HG03354 (cell line): Measurements from ENCODE around the gene CYB5R4.

Experiments used
- ATAC-seq: cut with Tn5 transposase; IDR thresholded peaks from one replicate; pipeline ENCODE4 v1.9.1; 2021; ENCODE audit warnings: mild to moderate bottlenecking; ENCODE audit not compliant: unreplicated experiment, poor library complexity, severe bottlenecking

CYB5R4 gene

GRCh38 chr6:83859410-83860358, at the start of gene CYB5R4:
Gene CYB5R4, plus strand, starts transcription at chr6:83859689. Its CDS starts 94 bp downstream, at chr6:83859783.
- ATAC-seq = peak; percentile 98

- no peak for ATAC-seq
Measured at GRCh38 chr6:83812595-83812994, 46.9 kb upstream of the CYB5R4 start.

- ATAC-seq = no peak
Measured at GRCh38 chr6:83815631-83816272, 43.7 kb upstream of the CYB5R4 start.

GRCh38 chr6:83822629-83823169, 36.8 kb upstream of the CYB5R4 start:
- no peak for ATAC-seq

- no peak for ATAC-seq
Measured at GRCh38 chr6:83824388-83824801, 35.1 kb upstream of the CYB5R4 start.

- no peak for ATAC-seq
Measured at GRCh38 chr6:83824831-83825230, 34.7 kb upstream of the CYB5R4 start.

- no peak for ATAC-seq
Measured at GRCh38 chr6:83827050-83827449, 32.4 kb upstream of the CYB5R4 start.

- ATAC-seq = no peak
Measured at GRCh38 chr6:83838727-83839126, 20.8 kb upstream of the CYB5R4 start.

- no peak for ATAC-seq
Measured at GRCh38 chr6:83844170-83844569, 15.3 kb upstream of the CYB5R4 start.

GRCh38 chr6:83846291-83846690, 13.2 kb upstream of the CYB5R4 start:
- no peak for ATAC-seq

- peak; percentile 91 for ATAC-seq
Measured at GRCh38 chr6:83847179-83847578, 12.3 kb upstream of the CYB5R4 start.

- ATAC-seq = no peak
Measured at GRCh38 chr6:83849127-83849526, 10.4 kb upstream of the CYB5R4 start.

- no peak for ATAC-seq
Measured at GRCh38 chr6:83849610-83850009, 9.9 kb upstream of the CYB5R4 start.

GRCh38 chr6:83852528-83853177, 6.8 kb upstream of the CYB5R4 start:
- ATAC-seq = no peak

- peak; percentile 63 for ATAC-seq
Measured at GRCh38 chr6:83853178-83854000, 6.1 kb upstream of the CYB5R4 start, which contains the start of gene RIPPLY2. Gene RIPPLY2, plus strand, starts transcription at chr6:83853360. Its CDS starts 57 bp downstream, at chr6:83853417.

GRCh38 chr6:83854001-83854501, 5.4 kb upstream of the CYB5R4 start:
- ATAC-seq = peak; percentile 4

GRCh38 chr6:83854766-83855165, 4.7 kb upstream of the CYB5R4 start:
- no peak for ATAC-seq

GRCh38 chr6:83860359-83860755, 868 bp downstream of the CYB5R4 start:
- ATAC-seq = no peak
